HG02973 (cell line): ENCODE measurements around the gene MXD4.
A peak's percentile ranks its signal among the peaks of the same experiment; 100 is the strongest.

Source experiments
- ATAC-seq: cut with Tn5 transposase; IDR thresholded peaks from one replicate; pipeline ENCODE4 v1.9.1; 2021; ENCODE audit warnings: moderate library complexity; ENCODE audit not compliant: unreplicated experiment

MXD4 gene

DNA sequence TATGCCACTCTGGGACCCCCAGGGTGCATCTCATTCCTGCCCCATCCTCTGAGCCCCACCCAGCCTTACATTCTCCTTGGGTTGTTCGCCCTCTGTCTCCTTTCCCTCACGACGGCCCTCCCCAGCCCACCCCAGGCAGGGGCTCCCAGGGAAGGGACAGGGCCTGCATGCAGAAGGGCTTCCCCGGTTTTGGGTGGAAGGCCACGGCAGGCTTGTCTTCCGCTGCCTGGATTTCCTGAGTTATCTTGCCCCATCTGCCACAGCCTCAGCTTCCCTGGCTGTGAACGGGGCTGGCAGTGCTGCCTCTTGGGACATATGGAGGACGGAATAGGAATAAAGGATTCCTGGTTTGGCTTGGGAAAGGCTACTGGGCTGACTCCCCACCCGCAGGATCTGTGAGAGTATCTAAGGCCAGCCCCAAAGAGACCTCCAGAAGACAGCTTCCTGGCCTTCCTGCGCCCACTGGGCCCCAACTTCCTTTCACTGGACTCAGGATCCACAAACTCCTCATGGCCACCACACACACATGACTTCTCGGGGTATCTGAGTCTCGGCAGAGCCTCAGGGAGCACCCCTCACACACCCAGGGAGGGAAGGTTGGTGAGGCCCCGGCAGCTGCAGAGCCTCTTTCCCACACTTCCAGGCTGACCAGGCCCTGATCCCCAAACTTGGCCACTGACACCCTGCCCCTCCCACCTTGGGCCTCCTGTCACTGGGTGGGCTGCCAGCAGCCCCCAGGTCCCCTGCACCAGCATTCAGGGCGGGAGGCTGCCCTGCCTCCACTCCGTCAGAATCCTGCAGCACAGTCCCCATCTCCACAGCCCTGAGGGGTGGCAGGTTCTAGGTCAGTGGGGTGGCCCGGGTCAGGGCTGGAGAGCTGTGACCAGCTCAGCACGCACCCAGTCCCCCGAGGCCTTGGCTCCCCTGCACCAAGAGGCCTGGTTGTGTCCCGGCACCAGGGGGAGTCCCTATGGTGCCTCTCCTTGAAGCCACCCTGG is 3.5 kb upstream of the MXD4 start:
- no peak for ATAC-seq

DNA sequence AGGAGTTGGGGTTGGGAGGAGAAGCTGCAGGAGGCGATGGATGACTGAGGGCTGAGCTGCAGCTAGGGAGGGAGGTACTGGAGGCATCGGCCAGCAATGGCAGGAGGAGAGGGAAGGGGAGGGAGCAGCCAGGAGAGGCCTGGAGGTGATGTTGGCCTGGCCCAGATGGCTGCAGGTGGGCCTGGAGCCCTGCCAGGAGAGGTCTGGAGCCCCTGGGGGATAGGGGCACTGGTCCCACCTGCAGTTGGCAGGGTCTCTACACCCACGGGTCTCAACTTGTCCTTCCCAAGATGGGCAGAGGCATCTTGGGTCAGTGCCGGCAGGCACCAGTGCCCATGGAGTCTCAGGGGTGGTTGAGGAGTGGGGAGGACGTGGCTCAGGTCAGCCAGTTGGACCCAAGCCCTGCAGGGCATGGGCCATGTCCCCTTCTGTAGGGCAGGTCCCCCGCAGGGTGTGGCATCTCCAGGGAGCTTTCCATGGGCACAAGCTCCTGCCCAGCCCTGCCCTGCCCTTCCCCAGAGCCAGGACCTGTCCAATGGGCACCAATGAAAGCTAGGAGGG is 2.7 kb upstream of the MXD4 start:
- no peak for ATAC-seq

DNA sequence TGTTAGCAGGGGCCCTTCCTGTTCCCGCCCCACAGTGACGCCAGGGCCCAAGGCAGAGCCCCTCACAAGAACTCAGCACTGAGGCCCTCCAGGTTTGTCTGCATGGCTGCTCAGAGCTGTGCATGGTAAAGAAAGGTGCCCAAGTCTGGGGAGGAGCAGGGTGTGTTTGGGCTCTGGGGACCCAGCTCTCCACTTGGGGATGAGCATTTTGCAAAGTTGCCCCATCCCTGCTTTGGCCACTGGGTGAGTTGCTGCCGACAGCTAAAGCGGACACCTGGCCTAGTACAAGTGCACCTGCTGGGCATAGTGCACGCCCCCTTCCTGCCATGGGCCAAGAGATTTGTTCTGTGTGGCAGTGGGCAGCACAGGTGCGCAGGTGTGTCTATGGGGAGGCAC is 2.0 kb upstream of the MXD4 start:
- ATAC-seq: no peak

DNA sequence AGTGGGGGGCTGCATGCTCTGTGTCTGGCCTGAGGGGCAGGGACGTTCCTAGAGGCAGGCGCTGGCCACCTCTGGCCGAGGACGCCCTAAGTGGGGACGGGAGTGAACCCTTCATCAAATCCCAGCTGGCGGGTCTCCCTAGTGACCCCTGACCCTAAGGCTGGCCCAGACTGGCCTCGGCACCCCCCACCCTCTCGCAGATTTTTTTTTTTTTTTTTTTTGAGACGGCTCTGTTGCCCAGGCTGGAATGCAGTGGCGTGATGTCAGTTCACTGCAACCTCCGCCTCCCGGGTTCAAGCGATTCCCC is 988 bp upstream of the MXD4 start:
- ATAC-seq: no peak

DNA sequence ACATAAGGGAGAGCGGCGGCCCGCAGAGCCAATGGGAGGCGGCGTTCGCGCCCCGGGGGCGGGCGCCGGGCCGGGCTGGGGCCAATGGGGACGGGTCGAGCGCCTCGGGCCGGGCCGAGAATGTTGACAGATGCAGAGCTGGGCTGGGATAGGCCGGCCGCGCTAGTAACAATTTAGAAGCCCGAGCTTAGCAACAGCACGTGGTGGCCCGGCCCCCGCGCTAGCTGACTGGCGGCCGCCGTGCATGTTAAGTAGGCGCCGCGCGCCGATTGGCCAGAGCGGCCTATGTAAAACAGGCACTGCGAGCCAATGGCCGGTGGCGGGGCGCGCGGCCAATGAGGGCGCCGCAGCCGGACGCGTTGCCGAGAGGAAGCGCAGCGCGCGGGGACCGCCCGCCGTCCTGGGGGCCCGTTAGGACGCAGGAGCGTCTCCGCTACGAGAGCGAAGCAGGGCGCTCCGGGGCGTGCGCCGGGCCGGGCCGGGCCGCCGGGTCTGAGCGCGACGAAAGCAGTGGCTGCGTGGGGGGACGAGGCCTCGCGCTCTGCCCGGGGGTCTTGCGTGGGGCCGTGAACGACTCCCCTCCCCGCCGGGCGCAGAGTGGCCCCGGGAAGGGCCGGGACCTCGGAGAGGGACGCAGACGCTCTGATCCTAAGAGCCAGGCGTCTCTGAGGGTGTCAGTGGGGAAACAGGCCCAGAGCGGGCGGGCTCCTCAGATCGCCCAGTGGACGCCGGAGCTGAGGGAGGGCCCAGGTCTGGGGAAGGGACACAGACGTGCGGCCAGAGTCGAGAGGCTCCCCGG is 435 bp upstream of the MXD4 start:
- ATAC-seq: peak; percentile 87

DNA sequence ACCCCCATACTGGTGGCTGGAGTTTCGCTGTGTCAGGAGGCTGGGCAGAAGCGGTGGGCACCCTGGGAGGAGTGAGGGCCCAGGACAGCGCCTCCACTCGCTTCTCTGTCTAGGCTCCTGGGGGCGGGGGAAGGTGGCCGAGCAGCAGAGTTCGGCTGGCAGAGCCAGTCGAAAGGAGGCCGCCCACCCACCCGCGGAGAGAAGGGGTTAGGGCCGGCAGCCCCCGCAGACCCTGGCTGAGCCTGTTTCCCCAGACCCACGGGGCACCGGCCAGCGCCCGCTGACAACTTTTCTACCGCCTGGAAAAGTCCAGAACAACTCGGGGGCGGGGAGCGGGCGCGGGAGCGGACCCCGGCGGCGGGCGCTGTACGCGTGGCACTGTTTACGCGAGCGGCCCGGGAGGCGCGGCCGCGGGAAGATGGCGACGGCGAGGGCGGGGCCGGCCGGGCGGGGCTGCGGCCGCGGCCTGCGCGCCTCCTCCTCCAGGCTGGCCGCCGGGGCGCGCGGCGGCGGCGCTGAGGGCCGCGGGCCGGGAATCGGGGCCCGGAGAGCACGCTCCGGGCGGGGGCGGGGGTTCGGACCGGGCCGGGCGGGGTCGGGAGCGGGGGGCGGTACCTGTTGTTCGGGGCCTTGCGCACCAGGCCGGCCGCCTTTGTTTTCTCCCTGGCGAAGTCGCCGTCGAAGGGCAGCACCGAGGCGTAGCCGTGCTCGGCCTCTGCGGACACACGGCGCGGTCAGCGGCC is 628 bp downstream of the MXD4 start:
- no peak for ATAC-seq

DNA sequence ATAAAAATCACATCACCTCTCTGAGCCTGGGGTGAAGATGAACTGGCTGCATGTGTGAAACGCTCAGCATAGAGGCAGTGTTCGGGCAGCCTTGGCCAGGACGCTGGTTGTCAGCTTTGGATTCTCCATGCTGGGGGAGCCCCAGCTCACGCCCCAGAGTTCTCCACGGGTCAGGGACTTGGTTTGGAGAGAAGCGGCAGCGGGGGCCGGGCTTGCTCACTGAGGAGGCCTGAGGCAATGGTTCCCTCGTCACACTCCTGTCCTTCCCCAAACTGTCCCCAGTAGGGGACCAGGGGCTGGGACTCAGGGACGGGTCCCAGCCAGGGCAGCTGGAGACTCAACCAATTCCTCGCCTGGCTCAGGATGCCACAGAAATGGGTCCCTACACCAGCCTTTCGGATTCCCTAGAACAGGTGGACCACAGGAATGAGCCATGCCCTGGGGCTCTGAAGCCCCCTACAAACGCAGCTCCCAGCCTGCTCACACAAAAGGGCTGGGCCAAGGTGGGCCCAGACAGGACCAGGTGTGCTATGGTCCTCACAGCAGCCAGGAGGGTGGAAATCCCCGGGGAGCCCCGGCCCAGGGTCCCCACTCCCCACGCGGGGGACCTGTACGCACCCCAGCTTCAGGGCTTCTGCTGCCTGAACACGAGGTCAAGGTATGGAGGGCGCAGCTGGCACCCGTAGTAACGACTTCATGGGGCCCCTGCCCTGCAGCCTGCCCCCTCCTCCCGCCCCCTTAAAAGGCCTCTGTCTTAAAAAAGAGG is 1.4 kb downstream of the MXD4 start:
- no peak for ATAC-seq

DNA sequence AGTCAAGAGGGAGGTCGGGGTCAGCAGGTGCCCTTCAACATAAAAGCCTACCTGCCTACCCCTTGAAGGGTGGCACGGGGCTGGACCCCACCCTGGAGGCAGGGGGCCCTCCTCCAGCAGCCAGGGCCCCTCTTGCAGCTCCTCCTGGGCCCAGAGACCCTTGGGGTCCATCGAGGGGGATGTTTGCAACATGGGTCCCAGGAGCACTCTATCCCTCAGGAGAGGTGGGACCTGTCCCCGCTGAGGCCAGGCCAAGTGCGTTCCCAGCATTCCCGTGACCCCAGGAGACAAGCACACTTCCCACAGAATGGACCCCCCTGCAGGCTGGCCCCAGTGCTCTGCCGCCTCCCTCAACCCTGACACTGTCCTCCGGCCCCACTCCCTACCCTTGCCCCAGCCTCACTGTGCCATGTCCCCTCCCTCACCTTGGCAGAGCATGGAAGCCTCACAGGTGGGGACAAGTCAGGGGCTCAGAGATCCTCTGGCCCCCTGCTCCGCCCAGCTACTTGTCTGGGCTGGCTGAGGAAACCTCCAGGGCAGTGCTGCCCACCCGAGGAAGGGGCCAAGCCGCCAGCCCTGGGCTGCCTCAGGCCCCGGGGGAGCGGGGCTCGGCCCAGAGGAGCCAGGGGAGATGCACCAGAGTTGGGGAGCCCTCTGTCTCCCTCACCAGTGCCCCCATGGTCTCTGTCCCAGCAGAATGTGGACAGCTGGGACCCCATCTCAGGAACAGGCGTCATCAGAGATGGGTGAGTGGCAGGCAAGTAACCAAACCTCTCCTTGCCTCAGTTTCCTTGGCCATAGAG is 2.2 kb downstream of the MXD4 start:
- ATAC-seq: no peak

DNA sequence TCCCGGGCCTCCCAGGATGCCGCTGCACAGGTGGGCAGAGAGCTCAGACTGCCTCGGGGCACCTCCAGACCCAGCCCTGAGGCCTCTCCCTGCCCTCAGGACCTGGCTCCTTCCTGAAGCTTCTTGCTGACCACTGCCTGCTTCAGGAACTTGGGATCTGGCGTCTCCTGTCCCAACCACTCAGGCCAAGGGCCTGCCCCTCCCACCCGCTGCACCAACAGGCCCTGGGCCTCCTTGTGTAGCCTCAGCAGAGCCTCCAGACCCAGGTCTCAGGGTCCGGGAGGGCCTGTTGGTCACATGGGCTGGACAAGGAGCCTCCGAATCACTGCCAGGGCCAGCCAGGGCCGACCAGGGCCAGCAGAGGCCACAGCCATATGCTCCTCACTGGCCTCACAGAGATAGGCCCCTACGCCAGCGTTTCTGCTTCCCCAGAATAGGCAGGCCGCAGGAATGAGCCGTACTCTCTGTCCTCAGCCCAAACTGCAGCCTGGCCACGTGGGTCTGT is 2.8 kb downstream of the MXD4 start:
- no peak for ATAC-seq

DNA sequence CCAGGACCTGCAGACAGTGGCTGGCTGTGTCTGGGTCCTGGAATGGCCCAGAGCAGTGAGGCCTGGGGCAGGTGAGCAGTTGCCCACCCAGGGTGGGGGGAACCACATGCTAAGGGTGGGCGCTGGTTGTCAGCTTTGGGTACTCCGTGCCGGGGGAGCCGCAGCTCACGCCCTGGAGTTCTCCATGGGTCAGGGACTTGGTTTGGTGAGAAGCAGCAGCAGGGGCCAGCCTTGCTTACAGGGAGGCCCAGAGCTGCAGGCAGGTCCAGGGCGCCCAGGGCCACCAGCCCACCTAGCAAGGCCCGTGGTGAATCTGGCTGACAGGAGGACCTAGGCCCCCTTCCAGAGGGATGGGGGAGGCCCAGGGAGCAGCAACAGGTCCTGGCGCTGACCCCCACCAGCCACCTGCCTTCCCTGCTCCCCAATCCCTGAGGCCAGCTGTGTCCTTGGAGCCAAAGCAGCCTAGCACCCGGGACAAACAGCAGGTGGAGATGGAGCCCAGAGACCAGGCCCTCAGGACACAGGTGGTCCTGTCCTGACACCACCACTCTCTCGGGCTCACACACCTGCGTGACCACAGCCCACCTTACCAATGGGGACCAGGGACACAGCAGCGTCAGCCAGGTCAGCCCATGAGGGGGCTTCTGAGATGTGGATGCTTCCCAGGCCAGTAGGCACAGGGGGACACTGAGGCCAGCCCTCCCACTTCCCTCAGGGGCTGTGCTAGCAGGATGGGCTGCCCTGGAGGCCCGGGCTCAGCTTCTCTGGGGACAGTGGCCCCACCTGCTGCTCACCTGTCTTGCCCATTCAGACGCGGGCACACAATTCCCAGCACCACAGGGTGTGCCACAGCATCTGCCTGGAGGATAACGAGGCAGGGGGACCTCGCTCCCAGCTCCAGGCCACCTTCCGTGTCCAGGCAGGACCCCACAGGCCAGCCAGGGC is 3.5 kb downstream of the MXD4 start:
- no peak for ATAC-seq

DNA sequence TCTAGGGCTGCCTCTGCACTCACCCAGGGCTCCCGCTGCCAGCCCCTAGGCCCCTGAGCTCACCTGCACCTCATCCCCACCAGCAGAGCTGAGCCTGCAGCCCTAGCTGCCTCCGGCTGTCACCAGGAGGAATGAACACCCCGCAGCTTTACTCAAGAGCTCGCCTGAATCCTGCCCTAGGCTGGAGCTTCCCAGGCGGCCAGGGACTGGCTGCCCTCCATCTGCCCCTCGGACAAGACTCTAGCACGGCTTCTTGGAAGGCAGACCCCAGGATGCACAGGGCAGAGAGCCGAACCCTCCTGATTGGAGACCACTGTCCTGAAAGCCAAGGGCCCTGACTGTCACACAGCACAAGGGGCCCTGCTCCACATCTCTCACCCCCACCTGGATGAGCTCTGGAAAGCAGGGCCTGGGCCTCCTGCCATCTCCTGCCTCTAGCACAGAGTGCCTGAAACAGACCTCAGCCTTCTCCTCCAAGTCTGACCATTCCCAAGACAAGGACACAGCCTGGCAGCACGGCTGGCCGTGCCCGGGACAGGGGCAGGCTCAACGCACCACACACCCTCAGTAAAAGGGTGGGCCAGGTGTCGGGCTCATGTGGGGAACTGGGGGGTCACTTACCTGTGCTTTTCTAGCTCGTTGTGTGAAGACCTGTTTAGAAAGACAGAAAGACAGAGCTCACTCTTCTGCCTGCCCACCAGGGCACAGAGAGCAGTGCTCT is 4.4 kb downstream of the MXD4 start:
- ATAC-seq: no peak

DNA sequence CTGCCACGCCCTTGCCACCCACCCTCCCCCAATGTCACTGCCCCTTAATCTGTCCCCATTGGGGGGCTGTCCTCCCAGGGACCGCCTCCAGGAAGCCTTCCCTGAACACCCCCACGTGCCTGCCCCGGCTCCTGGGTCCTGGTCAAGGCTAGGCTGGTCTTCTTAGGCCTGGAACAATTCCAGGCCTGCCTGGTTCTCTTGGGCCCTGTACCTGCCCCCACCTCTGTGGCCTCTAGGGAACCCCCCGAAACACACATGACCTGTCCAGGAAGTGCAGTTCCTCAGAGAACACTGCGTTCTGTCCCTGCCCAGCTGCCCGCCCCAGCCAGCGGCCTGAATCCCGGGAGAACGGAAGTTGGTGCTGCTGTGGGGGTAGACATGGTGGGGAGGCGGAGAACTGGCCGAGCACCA is 5.1 kb downstream of the MXD4 start:
- no peak for ATAC-seq

DNA sequence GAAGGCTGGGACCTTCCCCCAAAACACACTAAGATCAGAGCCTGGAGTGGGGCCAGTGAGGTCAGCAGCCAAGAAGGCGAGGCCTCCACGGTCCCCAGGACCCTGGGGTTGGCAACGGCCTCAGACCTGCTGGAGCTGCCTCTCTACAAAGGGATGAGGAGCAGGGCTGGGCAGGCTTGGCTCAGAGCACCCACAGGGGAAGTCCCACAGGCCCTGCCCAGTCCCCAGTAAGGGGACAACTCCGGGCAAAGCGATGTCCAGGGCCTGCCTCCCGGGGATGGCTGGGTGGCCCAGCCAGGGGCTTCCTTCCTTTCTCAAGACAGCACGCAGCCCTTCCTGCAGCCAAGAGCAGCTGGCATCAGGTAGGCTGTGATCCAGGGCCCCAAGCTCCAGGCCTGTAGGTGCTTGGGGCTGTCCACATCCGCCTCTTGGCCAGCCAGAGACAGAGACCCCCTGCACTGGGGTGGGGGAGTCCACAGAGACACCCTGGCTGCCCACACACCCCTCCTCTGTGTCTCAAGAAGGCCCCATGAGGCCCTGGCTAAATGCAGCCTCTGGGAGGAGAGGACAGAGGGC is 5.7 kb downstream of the MXD4 start:
- ATAC-seq: no peak

DNA sequence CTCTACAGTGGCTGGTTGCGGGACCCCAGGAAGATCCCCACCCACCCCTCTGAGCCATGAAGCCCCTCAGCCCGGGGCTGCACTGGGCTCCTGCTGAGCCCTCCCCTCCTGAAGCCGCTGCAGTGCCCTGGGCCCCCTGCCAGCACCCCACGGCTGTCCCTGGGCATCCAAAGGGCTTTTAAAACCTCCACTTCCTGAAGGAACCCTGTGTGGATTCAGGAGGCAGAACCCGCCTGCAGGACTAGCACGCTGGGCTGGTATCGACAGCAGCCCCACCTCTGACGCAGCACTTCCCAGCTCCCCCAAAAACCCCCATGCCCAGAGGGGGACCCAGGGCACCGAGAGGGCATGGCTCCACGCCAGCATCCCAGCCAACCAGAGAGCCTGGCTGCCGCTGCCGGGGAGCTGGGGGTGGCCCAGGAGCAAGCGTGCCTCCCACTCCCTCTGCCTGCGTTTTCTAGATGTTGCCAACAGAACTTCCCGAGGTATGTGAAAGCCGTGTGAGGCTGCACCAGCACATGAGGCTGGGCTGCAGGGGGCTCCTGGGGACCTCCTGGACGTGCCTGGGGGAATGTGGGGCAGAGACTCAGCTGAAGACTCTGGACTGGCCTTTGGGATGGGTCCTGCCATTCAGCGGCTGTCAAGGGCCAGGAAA is 6.3 kb downstream of the MXD4 start:
- ATAC-seq: no peak

DNA sequence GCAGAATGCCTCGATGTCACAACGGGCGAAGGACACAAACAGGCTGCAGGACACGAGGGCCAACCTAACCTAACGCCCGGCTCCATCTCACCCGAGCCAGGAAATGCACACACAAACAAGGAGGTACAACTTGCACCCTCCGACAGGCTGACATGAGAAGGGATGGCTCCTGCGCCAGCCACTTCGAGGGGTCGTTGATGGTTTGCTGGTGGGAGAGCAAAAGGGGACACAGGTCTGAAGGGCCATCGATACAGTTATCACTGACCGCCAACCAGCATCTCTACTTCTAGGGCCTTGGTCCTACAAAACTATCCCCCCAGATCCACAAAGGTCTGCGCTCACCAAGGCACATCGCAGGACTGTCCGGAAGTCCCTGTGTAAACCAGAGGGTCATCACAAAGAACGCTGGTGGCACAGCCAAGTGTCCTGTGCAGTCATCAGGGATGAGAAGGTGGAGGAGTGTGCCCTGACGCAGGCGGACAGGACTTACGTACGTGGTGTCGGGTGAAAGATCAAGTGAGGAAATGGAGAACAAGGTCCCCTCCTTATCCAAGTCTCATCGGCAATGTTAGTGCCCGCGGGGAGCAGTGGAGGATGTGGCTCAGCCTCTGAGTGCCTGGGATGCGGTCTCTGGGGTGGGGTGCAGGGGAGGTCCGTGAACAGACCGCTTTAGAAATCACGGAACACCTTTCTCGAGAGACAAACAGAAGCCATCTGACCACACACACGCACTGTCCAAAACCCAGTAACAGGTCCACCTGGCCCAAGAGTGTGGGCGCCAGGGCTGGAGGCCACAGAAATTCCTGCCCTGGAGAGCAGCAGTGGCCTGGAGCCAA is 7.0 kb downstream of the MXD4 start:
- ATAC-seq: no peak
